Muscle layer of colon (tissue), 2 donors: ENCODE results near the gene PCBP3.
"Not testable (repeated sequence)": the region's sequence is repeated elsewhere in the genome, so short reads cannot be mapped to it uniquely, and the experiment has no call there.

Source experiments
- H3K27ac ChIP-seq: one replicate; pipeline ENCODE4 v1.7.0; 2013; ENCODE audit warnings: low read depth, mild to moderate bottlenecking, low read length, moderate library complexity
- H3K27me3 ChIP-seq, 2 donors: one replicate each; pipeline ENCODE4 v1.7.0; 2013; ENCODE audit warnings: low read length in 2 of 2, mild to moderate bottlenecking in 2 of 2; ENCODE audit not compliant: insufficient read depth in 2 of 2, control insufficient read depth in 1 of 2
- H3K36me3 ChIP-seq: one replicate; pipeline ENCODE4 v1.7.0; 2013; ENCODE audit warnings: mild to moderate bottlenecking, low read length; ENCODE audit not compliant: insufficient read depth
- H3K4me1 ChIP-seq: one replicate; pipeline ENCODE4 v1.7.0; 2013; ENCODE audit warnings: mild to moderate bottlenecking, low read length; ENCODE audit not compliant: insufficient read depth
- H3K4me3 ChIP-seq, 2 donors: one replicate each; pipeline ENCODE4 v1.7.0; 2013; ENCODE audit warnings: low read length in 2 of 2, low read depth in 1 of 2, mild to moderate bottlenecking in 1 of 2, moderate library complexity in 1 of 2
- H3K9ac ChIP-seq: one replicate; pipeline ENCODE4 v1.7.0; 2013; ENCODE audit warnings: low read length
- H3K9me3 ChIP-seq: one replicate; pipeline ENCODE4 v1.7.0; 2013; ENCODE audit warnings: mild to moderate bottlenecking, low read length
- donor health status: abdominal sarcoma.
- donor health status: Adenocarcinoma of cecum.

The PCBP3 gene

DNA sequence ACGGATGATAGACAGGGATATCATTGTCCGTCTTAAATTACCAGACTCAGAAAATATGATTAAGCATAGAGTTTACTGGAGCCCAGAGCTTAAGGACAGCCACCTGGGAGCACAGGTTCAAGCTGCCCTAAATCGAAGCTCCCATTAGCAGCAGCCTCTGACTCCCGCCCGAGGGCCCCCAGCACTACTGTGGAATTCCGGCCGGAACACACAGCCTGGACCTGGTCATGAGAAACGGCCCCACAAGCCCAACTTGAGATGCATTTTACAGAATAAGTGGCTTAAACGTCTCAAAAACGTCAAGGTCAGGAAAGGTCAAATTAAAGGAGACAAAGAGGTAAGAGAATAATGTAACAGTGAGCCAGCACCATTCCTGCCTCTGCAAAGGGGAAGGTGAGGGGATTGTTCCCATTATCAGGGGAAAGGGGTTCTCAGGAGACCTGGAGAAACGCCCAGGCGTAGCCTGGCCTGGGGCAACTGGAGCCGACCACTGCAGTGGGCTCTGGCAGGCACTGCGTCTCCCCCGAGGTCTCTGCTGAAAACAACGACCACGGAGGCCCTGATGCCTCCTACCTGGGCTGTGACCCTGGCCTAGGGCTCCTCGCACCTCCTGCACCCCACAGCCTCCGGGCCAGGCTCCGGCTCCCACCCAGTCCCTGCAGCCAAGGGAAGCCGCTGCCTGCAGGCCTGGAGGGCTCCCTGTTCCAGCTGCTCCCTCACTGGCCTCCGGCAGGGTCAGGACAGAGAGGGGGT, 326.6 kb downstream of the PCBP3 start:
- H3K27ac ChIP-seq, result no peak overlapping the region
- no peaks in the 10 kb centered on the region for H3K36me3 ChIP-seq
- H3K9me3 ChIP-seq, result no peaks in the 10 kb centered on the region
- peaks cover 31% of the 10 kb centered on the region for H3K4me1 ChIP-seq
- no peaks in the 10 kb centered on the region for H3K27me3 ChIP-seq
- no peak overlapping the region for H3K4me3 ChIP-seq
- H3K9ac ChIP-seq, result no peak overlapping the region

DNA sequence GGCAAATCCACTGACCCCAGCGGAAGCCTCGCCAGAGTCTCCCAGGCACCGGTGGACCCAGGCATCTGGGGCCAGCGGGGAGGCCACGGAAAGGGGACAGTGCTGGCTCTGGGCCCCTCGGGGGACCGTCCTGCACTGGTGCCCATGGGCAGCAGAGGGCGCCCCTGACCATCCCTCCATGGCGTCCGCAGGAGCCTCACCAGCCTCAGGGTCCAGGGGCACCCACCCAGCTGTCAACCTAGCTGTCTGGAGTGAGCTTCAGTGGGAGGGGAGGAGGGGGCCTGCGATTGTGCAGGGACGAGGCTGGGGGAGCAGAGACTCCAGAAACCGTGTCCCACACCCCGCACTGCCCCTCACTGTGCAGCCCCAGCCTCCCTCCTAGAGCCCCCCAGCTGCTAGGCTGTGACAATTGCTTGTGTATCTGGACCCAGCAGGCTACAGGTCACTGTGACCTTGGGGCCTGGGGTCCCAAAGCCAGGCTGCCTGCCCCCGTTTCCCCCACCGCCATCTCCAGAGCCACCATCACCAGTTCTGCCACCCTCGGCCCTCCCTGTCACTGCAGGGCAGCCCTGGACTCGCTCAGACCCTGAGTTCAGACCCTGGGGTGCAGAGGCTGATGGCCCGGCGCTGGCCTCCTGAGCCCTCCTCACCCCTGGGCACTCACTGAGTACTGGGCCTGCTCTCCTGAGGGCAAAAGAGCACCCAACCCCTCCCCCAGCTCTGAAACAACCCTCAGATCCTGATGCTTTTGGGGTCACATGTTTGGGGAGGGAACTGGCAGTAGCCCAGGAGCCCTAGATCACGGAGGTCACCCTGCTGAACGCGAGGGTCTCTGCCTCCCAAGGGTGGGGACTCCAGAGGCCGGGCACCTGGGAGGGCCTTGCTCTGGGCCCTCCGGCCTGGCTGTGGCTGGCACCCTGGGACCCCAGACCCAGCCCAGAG, 327.4 kb downstream of the PCBP3 start:
- no peaks in the 10 kb centered on the region for H3K27me3 ChIP-seq
- H3K4me1 ChIP-seq, result peaks cover 34% of the 10 kb centered on the region
- H3K4me3 ChIP-seq, result no peak overlapping the region
- peak overlapping the region; percentile 57 for H3K27ac ChIP-seq
- H3K9ac ChIP-seq, result no peak overlapping the region
- H3K36me3 ChIP-seq, result no peaks in the 10 kb centered on the region
- H3K9me3 ChIP-seq, result no peaks in the 10 kb centered on the region

DNA sequence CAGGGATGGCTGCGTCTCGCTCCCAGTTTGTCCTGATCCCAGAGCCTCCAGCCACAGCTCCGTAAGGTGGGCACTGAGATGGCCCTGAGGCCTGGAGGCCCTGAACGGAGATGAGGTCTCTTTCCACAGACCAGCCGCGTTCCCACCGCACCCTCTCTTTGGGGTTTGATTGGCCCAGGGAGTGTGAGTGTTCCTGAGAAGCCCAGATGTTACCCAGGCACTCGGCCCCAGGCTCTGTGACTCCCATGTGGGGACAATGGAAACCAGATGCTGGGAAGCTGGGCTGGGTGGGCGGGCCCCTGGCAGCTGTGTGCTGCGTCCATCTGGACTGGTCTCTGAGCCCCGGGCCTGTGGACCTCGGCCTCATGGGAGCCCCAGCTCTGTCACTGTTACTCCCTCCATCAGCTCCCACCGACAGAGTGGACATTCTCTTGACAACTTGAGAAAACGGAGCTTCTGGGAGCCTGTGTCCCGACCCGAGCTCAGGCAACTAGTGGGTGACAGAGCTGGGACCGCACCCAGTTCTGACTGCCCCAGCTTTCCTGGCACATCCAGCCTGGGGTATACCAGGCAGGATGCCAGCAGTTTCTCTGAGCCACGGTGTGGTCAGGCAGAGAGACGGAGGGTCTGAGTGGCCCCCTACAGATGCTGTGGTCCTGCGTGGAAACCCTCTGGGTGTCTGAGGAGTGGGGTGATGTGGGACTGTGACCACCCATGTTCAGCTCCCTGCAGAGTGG, 328.3 kb downstream of the PCBP3 start:
- peaks cover 34% of the 10 kb centered on the region for H3K4me1 ChIP-seq
- H3K9me3 ChIP-seq, result no peaks in the 10 kb centered on the region
- H3K27ac ChIP-seq, result peak overlapping the region; percentile 99
- no peaks in the 10 kb centered on the region for H3K27me3 ChIP-seq
- peak overlapping the region; percentile 82 for H3K9ac ChIP-seq
- H3K36me3 ChIP-seq, result no peaks in the 10 kb centered on the region
- H3K4me3 ChIP-seq, result peak overlapping the region in 1 of 2 donors; percentile 66

DNA sequence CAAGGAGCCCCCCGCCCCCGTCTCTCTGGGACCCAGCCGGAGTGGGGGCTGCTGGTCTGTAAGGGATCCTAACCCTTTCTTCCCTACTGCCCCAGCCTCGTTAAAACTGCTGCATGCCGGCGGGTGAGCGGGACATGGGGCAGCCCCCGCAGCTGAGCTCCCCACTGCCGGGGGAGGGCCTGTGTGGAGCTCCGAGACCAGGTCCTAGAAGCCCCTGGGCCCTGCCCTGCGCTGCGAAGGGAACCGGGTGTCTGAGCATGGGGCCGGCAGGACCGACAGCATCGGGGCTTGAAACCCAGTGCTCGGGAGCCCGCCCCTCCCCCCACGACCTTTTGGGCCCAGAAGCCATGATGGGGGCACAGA, 328.8 kb downstream of the PCBP3 start:
- Histone ChIP-seq H3K4me3 (peak overlapping the region; percentile 54 to 66), H3K27ac (peak overlapping the region; percentile 99), H3K27me3 (no peaks in the 10 kb centered on the region), H3K4me1 (peaks cover 36% of the 10 kb centered on the region), H3K9me3 (no peaks in the 10 kb centered on the region), H3K36me3 (no peaks in the 10 kb centered on the region), H3K9ac (peak overlapping the region; percentile 82)

DNA sequence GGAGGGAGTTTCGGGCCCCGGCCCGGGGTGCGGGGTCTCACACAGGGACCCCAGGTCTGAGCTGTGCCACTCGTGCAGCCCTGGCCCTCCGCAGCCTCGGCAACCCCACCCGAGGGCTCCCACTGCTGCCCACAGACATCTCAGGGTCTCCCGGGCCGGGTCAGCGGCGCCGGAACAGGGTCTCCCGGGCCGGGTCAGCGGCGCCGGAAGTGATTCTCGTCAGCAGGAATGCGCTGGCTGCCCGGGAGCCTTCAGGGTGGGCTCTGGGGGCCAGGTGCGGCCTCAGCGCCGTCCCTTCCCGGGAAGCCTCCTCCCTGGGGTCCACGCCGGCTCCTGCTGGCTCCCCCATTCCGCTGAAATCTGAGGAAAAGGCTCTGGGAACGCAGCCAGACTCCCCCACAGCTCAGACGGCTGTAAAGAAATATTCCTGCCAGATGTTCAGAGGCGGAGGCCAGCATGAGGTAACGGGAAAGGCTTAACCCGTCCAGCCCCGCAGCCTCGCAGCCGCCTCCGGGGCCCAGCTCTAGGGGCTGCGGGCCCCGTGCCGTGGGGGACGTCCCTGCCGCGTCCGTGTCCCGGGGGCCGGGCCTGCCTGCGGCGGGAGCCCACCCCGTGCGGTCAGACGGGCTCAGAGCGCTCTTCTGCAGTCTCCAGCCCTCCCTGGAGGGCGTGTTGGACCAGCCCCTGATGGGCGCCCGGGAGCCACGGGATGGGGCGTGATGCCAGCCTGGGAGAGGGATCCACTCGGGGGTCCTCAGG, 329.4 kb downstream of the PCBP3 start:
- H3K4me3 ChIP-seq, result peak overlapping the region; percentile 54 to 66
- no peaks in the 10 kb centered on the region for H3K9me3 ChIP-seq
- H3K36me3 ChIP-seq, result no peaks in the 10 kb centered on the region
- H3K27me3 ChIP-seq, result no peaks in the 10 kb centered on the region
- peaks cover 38% of the 10 kb centered on the region for H3K4me1 ChIP-seq
- H3K27ac ChIP-seq, result peak overlapping the region; percentile 99
- H3K9ac ChIP-seq, result peak overlapping the region; percentile 82

DNA sequence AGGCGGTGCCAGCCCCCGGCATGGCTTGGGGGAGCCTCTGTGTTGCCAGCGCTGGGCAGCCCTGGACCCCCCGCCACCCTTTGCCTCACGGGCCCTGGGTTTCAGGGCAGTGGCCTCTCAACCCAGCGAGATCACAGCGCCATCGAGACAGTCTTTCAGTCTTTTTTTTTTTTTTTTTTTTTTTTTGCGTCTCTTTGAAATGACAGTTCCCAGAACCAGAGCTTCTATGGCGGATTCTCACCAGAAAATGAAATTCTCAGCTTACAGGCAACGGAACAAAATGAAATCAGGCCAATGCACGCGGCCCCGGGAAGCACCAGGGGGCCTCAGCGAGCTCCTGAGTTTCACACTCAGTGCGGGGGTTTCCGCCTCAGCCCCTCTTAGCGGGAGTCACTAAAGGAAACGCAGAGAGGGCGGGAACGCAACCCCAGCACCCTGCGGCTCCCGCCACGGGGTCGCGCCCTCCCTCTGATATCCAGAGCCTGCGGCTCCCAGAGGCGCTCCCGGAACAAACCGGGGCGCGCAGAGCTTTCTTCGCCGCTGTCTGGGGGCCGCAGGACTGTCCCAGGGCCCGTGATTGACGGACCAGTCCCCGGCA, 330.0 kb downstream of the PCBP3 start:
- Histone ChIP-seq H3K36me3 (no peaks in the 10 kb centered on the region), H3K4me3 (peak overlapping the region; percentile 54 to 66), H3K4me1 (peaks cover 38% of the 10 kb centered on the region), H3K27ac (peak overlapping the region; percentile 99), H3K27me3 (no peaks in the 10 kb centered on the region), H3K9ac (peak overlapping the region; percentile 82), H3K9me3 (no peaks in the 10 kb centered on the region)

DNA sequence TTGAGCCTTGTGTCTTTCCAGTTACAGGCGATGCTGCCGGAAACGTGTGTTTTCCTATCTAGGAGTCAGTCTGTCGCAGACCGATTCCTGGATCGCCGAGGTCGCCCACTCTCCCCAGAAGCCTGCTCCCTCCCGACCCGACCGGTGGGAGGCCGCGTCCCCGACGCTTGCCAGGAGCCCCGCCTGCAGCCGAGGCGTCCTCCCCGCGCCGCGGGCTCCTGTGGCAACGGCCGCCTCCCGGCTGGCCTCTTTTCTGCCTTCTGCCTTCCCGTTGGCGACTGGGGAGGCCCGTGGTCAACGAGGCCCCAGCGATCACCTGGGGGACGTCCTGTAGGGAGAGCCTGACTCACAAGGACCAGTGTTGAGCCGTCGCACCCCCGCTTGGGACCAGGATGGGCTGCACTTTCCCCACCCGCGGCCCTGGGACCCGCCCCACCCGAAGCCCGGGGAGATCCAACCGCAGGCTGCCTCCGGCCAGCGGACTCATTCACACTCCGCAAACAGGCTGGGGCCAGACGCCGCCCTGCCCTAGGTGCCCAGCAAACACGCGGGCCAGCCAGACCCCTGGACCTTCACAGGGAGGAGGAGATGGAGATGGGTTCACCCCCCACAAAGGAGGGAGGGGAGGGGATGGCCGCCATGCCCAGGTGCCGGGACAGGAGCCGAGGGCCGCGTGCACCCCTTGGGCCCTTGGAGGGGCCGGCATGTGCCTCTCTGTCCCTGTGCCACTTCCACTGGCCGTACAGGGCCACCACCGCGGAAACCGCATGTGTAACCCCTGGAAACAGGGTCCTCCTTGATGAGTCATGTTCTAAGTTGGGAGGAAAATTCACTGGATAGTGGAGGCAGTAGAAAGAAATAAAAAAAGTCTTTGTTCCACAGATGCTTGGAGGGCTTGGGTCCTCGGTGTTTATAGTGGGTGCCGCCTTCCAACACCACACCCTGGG, 330.8 kb downstream of the PCBP3 start:
- Histone ChIP-seq H3K4me1 (peaks cover 41% of the 10 kb centered on the region), H3K27me3 (no peaks in the 10 kb centered on the region), H3K36me3 (no peaks in the 10 kb centered on the region), H3K27ac (peak overlapping the region; percentile 99), H3K9me3 (no peaks in the 10 kb centered on the region), H3K9ac (peak overlapping the region; percentile 82), H3K4me3 (peak overlapping the region; percentile 54 to 66)

DNA sequence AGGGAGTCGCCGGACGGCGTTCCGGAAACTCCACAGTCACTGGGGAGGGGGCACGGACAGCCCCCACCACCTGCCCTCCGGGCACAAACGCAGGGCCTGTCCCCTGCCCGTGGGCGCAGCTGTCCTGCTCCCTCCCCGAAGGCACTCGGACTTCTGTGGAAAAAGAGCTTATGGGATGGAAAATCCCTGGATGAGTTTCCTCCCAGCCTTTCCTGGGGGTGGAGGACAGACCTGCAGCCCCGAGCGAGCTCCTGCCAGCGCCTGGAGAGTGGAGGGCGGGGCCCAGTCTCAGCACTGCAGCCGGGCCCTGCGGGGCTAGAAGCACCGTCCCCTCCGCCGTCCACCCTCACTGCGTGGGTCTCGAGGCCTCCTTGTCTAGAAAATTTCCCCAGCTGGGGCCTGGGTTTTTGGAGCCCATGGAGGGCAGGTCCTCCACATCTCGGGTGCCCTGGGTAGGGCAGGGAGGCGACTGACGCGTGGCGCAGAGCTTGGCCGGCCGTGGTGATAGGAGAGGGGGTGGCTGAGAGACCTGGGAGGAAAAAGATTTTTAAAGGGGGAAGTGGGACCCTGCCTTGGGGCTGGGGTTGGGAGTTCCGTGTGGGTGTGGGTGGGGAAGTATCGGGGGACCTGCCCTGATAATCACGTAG, 331.6 kb downstream of the PCBP3 start:
- Histone ChIP-seq H3K4me3 (peak overlapping the region; percentile 7 to 66), H3K9ac (peak overlapping the region; percentile 82)

DNA sequence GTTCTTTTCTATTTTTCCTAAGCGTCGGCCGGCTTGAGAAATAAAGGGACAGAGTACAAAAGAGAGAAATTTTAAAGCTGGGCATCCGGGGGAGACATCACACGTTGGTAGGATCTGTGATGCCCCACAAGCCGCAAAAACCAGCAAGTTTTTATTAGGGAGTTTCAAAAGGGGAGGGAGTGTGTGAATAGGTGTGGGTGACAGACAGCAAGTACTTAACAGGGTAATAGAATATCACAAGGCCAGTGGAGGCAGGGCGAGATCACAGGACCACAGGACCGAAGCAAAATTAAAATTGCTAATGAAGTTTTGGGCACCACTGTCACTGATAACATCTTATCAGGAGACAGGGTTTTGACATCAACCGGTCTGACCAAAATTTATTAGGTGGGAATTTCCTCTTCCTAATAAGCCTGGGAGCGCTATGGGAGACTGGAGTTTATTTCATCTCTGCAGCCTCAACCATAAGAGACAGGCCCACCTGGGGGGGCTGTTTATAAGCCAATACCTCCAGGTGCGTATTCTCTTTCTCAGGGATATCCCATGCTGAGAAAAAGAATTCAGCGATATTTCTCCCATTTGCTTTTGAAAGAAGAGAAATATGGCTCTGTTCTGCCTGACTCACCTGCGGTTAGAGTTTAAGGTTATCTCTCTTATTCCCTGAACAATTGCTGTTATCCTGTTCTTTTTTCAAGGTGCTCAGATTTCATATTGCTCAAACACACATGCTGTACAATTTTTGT, 332.3 kb downstream of the PCBP3 start:
- peak overlapping the region; percentile 99 for H3K27ac ChIP-seq
- not testable (repeated sequence) for H3K4me3 ChIP-seq
- H3K4me1 ChIP-seq, result peaks cover 47% of the 10 kb centered on the region

More for the DNA sequence above, 331.6 kb downstream of the PCBP3 start:
- H3K36me3 ChIP-seq, result no peaks in the 10 kb centered on the region
- H3K27ac ChIP-seq, result peak overlapping the region; percentile 99
- no peaks in the 10 kb centered on the region for H3K9me3 ChIP-seq
- no peaks in the 10 kb centered on the region for H3K27me3 ChIP-seq
- peaks cover 47% of the 10 kb centered on the region for H3K4me1 ChIP-seq

More for the DNA sequence above, 332.3 kb downstream of the PCBP3 start:
- peak overlapping the region; percentile 82 for H3K9ac ChIP-seq
- H3K36me3 ChIP-seq, H3K27me3 ChIP-seq, H3K9me3 ChIP-seq: not testable (repeated sequence)
